AG10803 (cell line): ENCODE results near the gene C5AR1.

Source experiments
- DNase-seq: peaks from one replicate; pipeline ENCODE4 v3.0.0; 2010; ENCODE audit warnings: low read depth
- H3K4me3 ChIP-seq: 2 replicates; pipeline ENCODE4 v1.5.1; 2011; ENCODE audit warnings: mild to moderate bottlenecking, low read length, control low read depth
- TF ChIP-seq, protein P1 (sequence below): conservative IDR thresholded peaks from 2 replicates; pipeline ENCODE4 v1.5.1; 2011; ENCODE audit warnings: mild to moderate bottlenecking, low read length, control low read depth, inconsistent platforms

C5AR1 gene

DNA sequence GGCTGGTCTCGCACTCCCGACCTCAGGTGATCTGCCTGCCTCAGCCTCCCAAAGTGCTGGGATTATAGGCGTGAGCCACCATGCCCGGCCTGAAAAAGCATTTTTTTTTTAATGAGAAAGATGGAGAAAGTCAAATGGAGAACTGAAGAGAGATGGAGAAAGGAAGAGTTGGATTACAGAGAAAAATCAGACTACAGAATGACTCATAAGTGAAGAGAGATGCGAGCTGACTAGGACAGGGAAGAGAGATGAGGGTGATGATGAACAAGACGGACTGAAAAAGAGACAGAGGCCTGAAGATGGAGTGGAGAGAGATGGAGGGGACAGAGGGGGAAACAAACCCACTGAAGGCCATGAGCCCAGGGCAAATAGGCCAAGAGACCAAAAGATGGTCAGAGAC is 41.0 kb downstream of the C5AR1 start:
- H3K4me3 ChIP-seq: no peak overlapping the region
- no peak for DNase-seq
- TF ChIP-seq, protein P1, sequence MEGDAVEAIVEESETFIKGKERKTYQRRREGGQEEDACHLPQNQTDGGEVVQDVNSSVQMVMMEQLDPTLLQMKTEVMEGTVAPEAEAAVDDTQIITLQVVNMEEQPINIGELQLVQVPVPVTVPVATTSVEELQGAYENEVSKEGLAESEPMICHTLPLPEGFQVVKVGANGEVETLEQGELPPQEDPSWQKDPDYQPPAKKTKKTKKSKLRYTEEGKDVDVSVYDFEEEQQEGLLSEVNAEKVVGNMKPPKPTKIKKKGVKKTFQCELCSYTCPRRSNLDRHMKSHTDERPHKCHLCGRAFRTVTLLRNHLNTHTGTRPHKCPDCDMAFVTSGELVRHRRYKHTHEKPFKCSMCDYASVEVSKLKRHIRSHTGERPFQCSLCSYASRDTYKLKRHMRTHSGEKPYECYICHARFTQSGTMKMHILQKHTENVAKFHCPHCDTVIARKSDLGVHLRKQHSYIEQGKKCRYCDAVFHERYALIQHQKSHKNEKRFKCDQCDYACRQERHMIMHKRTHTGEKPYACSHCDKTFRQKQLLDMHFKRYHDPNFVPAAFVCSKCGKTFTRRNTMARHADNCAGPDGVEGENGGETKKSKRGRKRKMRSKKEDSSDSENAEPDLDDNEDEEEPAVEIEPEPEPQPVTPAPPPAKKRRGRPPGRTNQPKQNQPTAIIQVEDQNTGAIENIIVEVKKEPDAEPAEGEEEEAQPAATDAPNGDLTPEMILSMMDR: no peak

GRCh38 chr19:47351548-47351947 is 41.9 kb downstream of the C5AR1 start:
- DNase-seq: peak; percentile 24
- no peak overlapping the region for H3K4me3 ChIP-seq
- TF ChIP-seq, protein P1: no peak

DNA sequence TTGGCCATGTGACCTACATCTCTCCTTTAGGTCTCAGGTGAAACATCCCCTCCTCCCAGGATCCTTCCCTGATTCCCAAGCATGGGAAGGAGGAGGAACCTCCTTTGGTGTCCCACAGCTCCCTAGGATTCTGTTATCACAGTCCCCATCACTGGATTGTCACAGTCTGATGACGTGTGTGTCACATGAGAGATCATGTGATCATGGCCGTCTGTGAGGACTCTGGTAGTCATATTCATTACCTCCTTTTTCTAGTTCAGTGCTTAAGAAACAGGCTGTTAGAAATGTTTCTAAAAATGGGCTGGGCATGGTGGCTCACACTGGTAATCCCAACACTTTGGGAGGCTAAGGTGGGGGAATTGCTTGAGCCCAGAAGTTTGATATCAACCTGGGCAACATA is 42.4 kb downstream of the C5AR1 start:
- H3K4me3 ChIP-seq: no peak overlapping the region
- DNase-seq: no peak
- TF ChIP-seq, protein P1: no peak

- no peak overlapping the region for H3K4me3 ChIP-seq
- no peak for DNase-seq
- TF ChIP-seq, protein P1: no peak
These were observed 43.6 kb downstream of the C5AR1 start for GRCh38 chr19:47353307-47353712.

- TF ChIP-seq, protein P1: no peak
- DNase-seq: no peak
- H3K4me3 ChIP-seq: no peak overlapping the region
These were observed 47.2 kb downstream of the C5AR1 start for GRCh38 chr19:47356900-47357299.

DNA sequence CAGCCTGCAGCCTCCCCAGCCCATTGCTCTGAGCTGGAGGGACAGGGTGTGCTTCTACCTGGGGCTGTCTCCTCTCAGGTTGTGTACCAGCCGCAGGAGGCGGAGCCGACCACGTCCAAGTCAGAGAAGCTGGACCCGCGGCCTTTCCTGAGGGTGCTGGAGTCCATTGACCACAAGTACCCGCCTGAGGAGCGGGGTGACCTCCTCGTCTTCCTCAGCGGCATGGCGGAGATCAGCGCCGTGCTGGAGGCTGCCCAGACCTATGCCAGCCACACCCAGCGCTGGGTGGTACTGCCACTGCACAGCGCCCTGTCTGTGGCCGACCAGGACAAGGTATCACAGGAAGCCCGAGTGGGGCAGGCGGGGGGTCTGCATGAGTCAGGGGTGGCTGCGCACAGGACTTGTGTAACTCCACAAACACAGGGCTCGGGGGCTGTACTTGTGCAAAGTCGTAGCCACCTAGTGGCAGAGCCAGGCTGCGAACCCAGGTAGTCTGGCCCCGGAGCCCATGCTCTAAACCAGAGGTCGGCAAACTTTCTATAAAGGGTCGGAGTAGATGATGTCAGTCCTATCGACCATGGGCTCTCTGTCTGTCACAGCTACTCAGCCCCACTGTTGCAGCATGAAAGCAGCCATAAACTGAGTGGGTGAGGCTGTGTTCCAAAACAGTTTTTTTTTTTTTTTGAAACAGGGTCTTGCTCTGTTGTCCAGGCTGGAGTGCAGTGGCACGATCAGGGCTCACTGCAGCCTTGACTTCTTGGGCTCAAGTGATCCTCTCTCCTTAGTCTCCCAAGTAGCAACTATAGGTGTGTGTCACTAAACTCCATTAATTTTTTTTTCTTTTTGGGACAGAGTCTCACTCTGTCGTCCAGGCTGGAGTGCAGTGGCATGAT is 48.4 kb downstream of the C5AR1 start:
- no peak for DNase-seq
- no peak overlapping the region for H3K4me3 ChIP-seq
- TF ChIP-seq, protein P1: peak; percentile 11; the same call in 1 of the 2 replicates

DNA sequence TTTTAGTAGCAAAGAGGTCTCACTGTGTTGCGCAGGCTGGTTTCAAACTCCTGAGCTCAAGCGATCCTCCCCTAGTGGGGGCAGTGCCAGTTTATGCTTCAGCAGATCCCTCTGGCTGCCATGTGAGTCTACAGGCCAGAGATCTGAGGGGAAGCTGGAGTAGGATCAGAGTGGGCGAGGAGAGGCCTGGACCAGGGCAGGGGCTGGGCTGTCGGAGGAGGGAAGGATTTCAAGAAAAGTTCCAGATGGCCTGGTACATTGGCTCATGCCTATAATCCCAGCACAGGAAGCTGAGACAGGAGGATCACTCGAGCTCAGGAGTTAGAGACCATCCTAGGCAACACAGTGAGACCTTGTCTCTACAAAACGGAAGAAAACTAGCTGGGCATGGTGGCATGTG is 49.3 kb downstream of the C5AR1 start:
- H3K4me3 ChIP-seq: no peak overlapping the region
- DNase-seq: no peak
- TF ChIP-seq, protein P1: no peak
